ENCODE results near the gene EML1.

DNA sequence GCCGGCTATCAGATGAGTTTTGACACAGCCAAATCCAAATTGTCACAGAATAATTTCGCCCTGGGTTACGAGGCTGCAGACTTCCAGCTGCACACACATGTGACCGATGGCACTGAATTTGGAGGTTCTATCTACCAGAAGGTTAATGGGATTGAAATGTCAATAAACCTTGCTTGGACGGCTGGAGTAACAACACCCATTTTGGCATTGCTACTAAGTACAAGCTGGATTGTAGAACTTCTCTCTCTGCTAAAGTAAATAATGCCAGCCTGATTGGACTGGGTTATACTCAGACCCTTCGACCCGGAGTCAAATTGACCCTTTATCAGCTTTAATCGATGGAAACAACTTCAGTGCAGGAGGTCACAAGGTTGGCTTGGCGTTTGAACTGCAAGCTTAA lies 171.8 kb downstream of the EML1 start:
- no peak for TF ChIP-seq ARNT (IDR thresholded peaks at IDR 0.05)
- no peak for TF ChIP-seq SP1 (IDR thresholded peaks at IDR 0.05)
- TF ChIP-seq BHLHE40 (IDR thresholded peaks at IDR 0.05; ENCODE audit: borderline replicate concordance): no peak
- no peak for TF ChIP-seq SUZ12 (IDR thresholded peaks at IDR 0.05)
- no peak for TF ChIP-seq ZNF384 (IDR thresholded peaks at IDR 0.05)
- TF ChIP-seq LEF1 (IDR thresholded peaks at IDR 0.05; ENCODE audit: borderline replicate concordance): no peak
- no peak for TF ChIP-seq FOXM1 (IDR thresholded peaks at IDR 0.05; ENCODE audit: borderline replicate concordance)
- TF ChIP-seq NFRKB (IDR thresholded peaks at IDR 0.05): no peak
- TF ChIP-seq HDGF (IDR thresholded peaks at IDR 0.05; ENCODE audit: borderline replicate concordance): no peak
- TF ChIP-seq, protein P1, sequence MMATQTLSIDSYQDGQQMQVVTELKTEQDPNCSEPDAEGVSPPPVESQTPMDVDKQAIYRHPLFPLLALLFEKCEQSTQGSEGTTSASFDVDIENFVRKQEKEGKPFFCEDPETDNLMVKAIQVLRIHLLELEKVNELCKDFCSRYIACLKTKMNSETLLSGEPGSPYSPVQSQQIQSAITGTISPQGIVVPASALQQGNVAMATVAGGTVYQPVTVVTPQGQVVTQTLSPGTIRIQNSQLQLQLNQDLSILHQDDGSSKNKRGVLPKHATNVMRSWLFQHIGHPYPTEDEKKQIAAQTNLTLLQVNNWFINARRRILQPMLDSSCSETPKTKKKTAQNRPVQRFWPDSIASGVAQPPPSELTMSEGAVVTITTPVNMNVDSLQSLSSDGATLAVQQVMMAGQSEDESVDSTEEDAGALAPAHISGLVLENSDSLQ (IDR thresholded peaks at IDR 0.05): no peak
- TF ChIP-seq FOXK2 (IDR thresholded peaks at IDR 0.05): no peak
- no peak for TF ChIP-seq L3MBTL2 (conservative IDR thresholded peaks at IDR 0.05)
- TF ChIP-seq FOXA1 (IDR thresholded peaks at IDR 0.05): no peak

All from HEK293T (cell line).